Measurements from ENCODE around the gene NPIPB13.
"Not testable (repeated sequence)": the region's sequence is repeated elsewhere in the genome, so short reads cannot be mapped to it uniquely, and the experiment has no call there.

DNA sequence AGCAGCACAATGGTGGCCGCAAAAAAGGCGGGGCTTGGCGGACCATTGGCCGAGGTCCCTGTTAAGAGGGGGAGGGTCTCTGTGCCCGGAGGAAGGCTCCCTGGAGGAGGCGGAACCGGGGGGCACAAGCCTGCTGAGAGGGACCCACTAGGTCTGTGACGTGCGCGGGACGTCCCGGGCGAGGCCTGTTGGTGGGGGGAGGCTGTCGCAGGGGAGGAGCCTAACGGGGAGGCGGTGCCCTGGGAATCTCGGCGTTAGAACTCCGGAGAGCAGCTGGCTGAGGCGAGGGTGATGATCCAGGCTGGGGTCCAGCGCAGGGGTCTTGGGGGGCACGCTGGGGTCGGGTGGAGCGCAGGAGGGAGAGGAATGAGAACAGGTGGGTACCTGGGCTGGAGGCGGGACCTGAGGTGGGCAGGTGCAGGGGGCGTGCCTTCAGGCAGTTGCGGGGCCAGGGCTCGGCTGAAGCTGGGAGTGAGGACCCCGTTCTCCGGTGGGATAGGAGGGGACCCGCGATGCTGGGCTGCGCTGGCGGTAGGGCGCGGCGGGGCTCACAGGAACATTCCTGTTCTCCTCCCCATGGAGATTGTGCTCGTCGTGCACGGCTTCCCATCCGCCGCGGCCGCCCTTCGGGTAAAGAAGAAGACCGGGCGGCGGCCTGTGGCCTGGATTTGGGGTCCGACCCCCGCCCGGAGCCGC lies 42.6 kb downstream of the NPIPB13 start:
- not testable (repeated sequence) for TF ChIP-seq EZH2 (IDR thresholded peaks at IDR 0.05; ENCODE audit: low read length, missing control alignments); CTCF (conservative IDR thresholded peaks at IDR 0.05 in 1 of 2, IDR thresholded peaks at IDR 0.05 in 1 of 2; ENCODE audit: low read depth in 1 of 2, low read length in 2 of 2)

All from fibroblast of lung (primary cell).